Activated CD4-positive, alpha-beta T cell treated with anti-CD3 and anti-CD28 coated beads, Interleukin-2, amount 10 ng/mL, durations not matched to agents 24 days and 14 days (primary cell): ENCODE data around the gene ALOX12B. TPM values are rescaled to one million over a fixed set of nuclear protein-coding genes. Genes with fewer than 3 reads are reported as not detected.

Source experiments
- total RNA-seq: library from RNA; stranded (reverse); gene quantifications from 2 replicates; pipeline ENCODE4 v1.2.3, GENCODE V29; 2022

ALOX12B gene
- total RNA-seq, 1 donor from 2014 or later, result 0.77 TPM

Other genes starting within 250 kb of the ALOX12B start
- 6.1 and 7.1 TPM in 2 replicates for gene TMEM88, start 232.7 kb downstream of the ALOX12B start, total RNA-seq
- 45.2 and 47.5 TPM in 2 replicates for gene NAA38, start 230.2 kb downstream of the ALOX12B start, total RNA-seq
- 12.7 and 14.0 TPM in 2 replicates for gene CYB5D1, start 229.7 kb downstream of the ALOX12B start, total RNA-seq
- 152 and 158 TPM in 2 replicates for gene CHD3, start 198.9 kb downstream of the ALOX12B start, total RNA-seq
- gene RNF227, start 171.4 kb downstream of the ALOX12B start, total RNA-seq, result 6.2 and 6.5 TPM in 2 replicates
- gene KCNAB3, start 157.9 kb downstream of the ALOX12B start, total RNA-seq, result 9.7 and 12.8 TPM in 2 replicates
- 150 and 159 TPM in 2 replicates for gene TRAPPC1, start 155.8 kb downstream of the ALOX12B start, total RNA-seq
- gene CNTROB, start 155.5 kb downstream of the ALOX12B start, total RNA-seq, result 52.4 and 54.5 TPM in 2 replicates
- gene GUCY2D, start 85.1 kb downstream of the ALOX12B start, total RNA-seq, result not detected in 2 replicates
- gene ALOX15B, start 48.7 kb downstream of the ALOX12B start, total RNA-seq, result not detected in 2 replicates
- gene ALOXE3, start 30.8 kb upstream of the ALOX12B start, total RNA-seq, result not detected in 2 replicates
- gene HES7, start 36.4 kb upstream of the ALOX12B start, total RNA-seq, result 1.5 and 2.1 TPM in 2 replicates
- 39.4 and 41.7 TPM in 2 replicates for gene PER1, start 64.7 kb upstream of the ALOX12B start, total RNA-seq
- gene VAMP2, start 75.2 kb upstream of the ALOX12B start, total RNA-seq, result 45.1 and 49.6 TPM in 2 replicates
- gene TMEM107, start 88.7 kb upstream of the ALOX12B start, total RNA-seq, result 20.9 and 21.4 TPM in 2 replicates
- 4.7 and 5.7 TPM in 2 replicates for gene BORCS6, start 102.5 kb upstream of the ALOX12B start, total RNA-seq
- 92.3 and 101 TPM in 2 replicates for gene AURKB, start 122.9 kb upstream of the ALOX12B start, total RNA-seq
- 75.0 and 78.7 TPM in 2 replicates for gene CTC1, start 160.3 kb upstream of the ALOX12B start, total RNA-seq
- 208 and 211 TPM in 2 replicates for gene PFAS, start 161.6 kb upstream of the ALOX12B start, total RNA-seq
- gene RANGRF, start 201.0 kb upstream of the ALOX12B start, total RNA-seq, result 57.5 and 66.3 TPM in 2 replicates
- gene SLC25A35, start 207.7 kb upstream of the ALOX12B start, total RNA-seq, result 5.4 and 6.8 TPM in 2 replicates
- not detected in 2 replicates for gene ARHGEF15, start 222.5 kb upstream of the ALOX12B start, total RNA-seq